Ishikawa (cell line): ENCODE data around the gene DNTT.

Source experiments
- CEBPB ChIP-seq: IDR thresholded peaks from 2 replicates; pipeline ENCODE4 v1.6.1; 2012
- CREB1 ChIP-seq: IDR thresholded peaks from 2 replicates; pipeline ENCODE4 v1.6.1; 2012; ENCODE audit warnings: low read depth
- EGR1 ChIP-seq: IDR thresholded peaks from 2 replicates; pipeline ENCODE4 v1.6.1; 2012
- EP300 ChIP-seq: IDR thresholded peaks from 2 replicates; pipeline ENCODE4 v1.6.1; 2012; ENCODE audit warnings: borderline replicate concordance
- FOXM1 ChIP-seq: IDR thresholded peaks from 2 replicates; pipeline ENCODE4 v1.6.1; 2012; ENCODE audit warnings: low read depth, borderline replicate concordance
- NFIC ChIP-seq: IDR thresholded peaks from 2 replicates; pipeline ENCODE4 v1.6.1; 2012
- RAD21 ChIP-seq: IDR thresholded peaks from 2 replicates; pipeline ENCODE4 v1.6.1; 2012; ENCODE audit warnings: low read depth
- TAF1 ChIP-seq: IDR thresholded peaks from 2 replicates; pipeline ENCODE4 v1.6.1; 2012; ENCODE audit warnings: low read depth, mild to moderate bottlenecking
- TCF12 ChIP-seq: IDR thresholded peaks from 2 replicates; pipeline ENCODE4 v1.6.1; 2012; ENCODE audit warnings: low read depth
- TEAD4 ChIP-seq: IDR thresholded peaks from 2 replicates; pipeline ENCODE4 v1.6.1; 2012
- YY1 ChIP-seq: IDR thresholded peaks from 2 replicates; pipeline ENCODE4 v1.6.1; 2012; ENCODE audit warnings: low read depth
- ZBTB7A ChIP-seq: IDR thresholded peaks from 2 replicates; pipeline ENCODE4 v1.6.1; 2012; ENCODE audit warnings: low read depth
- TF ChIP-seq, protein P1 (sequence below): IDR thresholded peaks from 2 replicates; pipeline ENCODE4 v1.6.1; 2012
- TF ChIP-seq, protein P2 (sequence below): IDR thresholded peaks from 2 replicates; pipeline ENCODE4 v1.6.1; 2012; ENCODE audit warnings: low read depth, mild to moderate bottlenecking
- TF ChIP-seq, protein P3 (sequence below): IDR thresholded peaks from 2 replicates; pipeline ENCODE4 v1.6.1; 2012

The DNTT gene

DNA sequence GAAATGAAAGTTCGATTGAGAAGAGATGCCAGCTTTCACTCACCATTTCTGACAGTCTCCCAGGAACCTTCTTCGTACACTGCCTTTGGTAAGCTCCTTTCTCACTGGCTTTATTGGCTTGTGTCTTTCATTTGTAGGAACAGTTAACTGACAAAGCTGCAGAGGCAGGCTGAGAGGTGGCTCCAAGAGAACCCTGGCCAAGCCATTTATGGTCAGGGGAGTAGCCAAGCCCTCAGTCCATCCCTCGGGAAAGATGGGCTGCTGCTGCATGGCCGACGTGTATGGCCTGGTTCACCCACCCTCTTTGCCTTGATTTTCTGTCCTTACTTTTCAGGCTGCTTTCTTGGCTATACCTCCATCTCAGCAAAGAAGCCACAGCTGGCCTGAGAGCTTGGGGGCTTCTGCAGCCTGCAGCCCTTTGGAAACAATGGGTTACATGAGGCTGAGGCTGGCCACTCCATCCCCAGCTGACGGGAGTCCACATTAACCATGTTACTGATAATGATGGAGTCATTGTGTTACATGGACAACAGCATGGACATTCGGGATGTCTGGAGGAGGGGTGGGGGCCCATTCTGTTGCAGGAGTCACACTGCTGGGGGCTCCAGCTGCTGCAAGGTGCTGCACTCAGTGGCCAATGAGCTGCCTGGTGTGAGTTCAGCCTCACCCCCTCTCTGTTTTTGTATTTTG is 54.8 kb downstream of the DNTT start, which contains the start of gene OPALIN:
TSS of gene OPALIN (minus strand) at position 152 of the 690 bp plus-strand sequence. CDS start at position 46, 106 bp downstream.
- TF ChIP-seq, protein P1, sequence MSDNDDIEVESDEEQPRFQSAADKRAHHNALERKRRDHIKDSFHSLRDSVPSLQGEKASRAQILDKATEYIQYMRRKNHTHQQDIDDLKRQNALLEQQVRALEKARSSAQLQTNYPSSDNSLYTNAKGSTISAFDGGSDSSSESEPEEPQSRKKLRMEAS, result no peak
- TF ChIP-seq, protein P2, sequence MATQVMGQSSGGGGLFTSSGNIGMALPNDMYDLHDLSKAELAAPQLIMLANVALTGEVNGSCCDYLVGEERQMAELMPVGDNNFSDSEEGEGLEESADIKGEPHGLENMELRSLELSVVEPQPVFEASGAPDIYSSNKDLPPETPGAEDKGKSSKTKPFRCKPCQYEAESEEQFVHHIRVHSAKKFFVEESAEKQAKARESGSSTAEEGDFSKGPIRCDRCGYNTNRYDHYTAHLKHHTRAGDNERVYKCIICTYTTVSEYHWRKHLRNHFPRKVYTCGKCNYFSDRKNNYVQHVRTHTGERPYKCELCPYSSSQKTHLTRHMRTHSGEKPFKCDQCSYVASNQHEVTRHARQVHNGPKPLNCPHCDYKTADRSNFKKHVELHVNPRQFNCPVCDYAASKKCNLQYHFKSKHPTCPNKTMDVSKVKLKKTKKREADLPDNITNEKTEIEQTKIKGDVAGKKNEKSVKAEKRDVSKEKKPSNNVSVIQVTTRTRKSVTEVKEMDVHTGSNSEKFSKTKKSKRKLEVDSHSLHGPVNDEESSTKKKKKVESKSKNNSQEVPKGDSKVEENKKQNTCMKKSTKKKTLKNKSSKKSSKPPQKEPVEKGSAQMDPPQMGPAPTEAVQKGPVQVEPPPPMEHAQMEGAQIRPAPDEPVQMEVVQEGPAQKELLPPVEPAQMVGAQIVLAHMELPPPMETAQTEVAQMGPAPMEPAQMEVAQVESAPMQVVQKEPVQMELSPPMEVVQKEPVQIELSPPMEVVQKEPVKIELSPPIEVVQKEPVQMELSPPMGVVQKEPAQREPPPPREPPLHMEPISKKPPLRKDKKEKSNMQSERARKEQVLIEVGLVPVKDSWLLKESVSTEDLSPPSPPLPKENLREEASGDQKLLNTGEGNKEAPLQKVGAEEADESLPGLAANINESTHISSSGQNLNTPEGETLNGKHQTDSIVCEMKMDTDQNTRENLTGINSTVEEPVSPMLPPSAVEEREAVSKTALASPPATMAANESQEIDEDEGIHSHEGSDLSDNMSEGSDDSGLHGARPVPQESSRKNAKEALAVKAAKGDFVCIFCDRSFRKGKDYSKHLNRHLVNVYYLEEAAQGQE, result no peak
- TF ChIP-seq ZBTB7A (no peak), EGR1 (no peak), EP300 (no peak)

DNA sequence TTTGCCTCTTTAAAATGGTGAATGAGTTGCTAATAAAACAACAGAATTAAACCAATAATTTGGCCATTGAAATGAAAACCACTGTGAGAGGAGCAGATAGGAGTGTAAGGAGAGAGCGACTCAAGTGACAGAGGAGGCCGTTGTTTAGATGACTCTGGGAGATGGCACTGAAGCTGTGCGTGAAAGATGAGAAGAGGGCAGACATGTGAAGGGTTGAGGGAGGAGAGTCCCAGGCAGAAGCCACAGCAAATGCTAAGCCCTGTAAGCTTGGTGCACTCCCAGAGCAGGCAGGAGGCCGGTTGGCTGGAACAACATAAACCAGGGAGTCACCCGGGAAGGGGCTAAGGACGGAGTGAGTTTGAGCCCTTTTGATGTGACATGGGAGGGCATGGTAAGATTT is 55.4 kb downstream of the DNTT start:
- TF ChIP-seq FOXM1 (no peak), EGR1 (no peak), CEBPB (no peak), NFIC (no peak), CREB1 (no peak), ZBTB7A (no peak), EP300 (no peak), TCF12 (no peak), TEAD4 (no peak), TAF1 (no peak), YY1 (no peak), RAD21 (no peak)
- TF ChIP-seq, protein P3, sequence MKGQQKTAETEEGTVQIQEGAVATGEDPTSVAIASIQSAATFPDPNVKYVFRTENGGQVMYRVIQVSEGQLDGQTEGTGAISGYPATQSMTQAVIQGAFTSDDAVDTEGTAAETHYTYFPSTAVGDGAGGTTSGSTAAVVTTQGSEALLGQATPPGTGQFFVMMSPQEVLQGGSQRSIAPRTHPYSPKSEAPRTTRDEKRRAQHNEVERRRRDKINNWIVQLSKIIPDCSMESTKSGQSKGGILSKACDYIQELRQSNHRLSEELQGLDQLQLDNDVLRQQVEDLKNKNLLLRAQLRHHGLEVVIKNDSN, result no peak
- TF ChIP-seq, protein P2, result no peak
- TF ChIP-seq, protein P1, result no peak

DNA sequence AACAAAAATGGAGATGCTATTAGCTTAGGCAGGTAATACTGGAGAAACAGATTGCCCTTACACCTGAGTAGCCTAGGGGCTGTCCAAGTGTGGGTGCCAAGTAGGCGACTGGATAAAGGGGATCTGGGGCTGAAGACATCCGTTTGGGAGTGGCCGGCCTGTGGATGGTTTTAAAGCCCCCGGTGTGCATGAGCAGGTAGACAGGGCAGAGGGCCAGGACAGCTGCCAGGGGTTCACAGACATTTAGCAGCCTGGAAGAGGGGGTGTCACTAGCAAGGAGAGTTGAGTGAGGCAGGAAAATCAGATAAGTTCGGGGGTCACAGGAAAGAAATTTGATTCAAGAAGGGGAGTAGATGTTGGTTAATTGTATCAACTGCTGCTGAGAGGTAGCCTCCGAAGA is 56.1 kb downstream of the DNTT start:
- TF ChIP-seq EGR1 (no peak), EP300 (no peak), TEAD4 (no peak), TAF1 (no peak), CEBPB (no peak), ZBTB7A (no peak), FOXM1 (no peak)
- TF ChIP-seq, protein P2, result no peak
- TF ChIP-seq, protein P3, result no peak

DNA sequence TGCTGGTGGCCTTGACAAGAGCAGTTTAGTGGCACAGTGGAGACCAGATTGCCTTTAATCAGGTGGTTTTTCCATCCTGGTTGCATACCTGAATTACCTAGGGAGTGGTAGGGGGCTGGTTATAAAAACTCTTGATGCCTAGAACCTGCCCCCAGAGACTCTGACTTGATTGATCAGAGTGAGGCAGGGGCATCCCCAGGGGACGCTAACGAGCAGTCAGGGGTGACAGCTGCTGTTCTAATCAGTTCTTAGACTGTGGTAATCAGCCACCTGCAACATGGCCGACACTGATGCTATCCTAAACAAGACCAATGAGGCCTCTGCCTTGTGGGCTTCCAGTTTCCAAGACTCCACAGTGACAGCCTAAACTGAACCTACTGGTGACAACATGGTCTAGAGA is 56.5 kb downstream of the DNTT start:
- no peak for TF ChIP-seq YY1
- TF ChIP-seq TEAD4, result no peak
- TF ChIP-seq TCF12, result no peak
- no peak for TF ChIP-seq CEBPB
- TF ChIP-seq, protein P1, result no peak
- TF ChIP-seq, protein P3, result no peak
- no peak for TF ChIP-seq CREB1
- no peak for TF ChIP-seq ZBTB7A
- no peak for TF ChIP-seq FOXM1
